Measurements from ENCODE around the gene MMP12.

The MMP12 gene

DNA sequence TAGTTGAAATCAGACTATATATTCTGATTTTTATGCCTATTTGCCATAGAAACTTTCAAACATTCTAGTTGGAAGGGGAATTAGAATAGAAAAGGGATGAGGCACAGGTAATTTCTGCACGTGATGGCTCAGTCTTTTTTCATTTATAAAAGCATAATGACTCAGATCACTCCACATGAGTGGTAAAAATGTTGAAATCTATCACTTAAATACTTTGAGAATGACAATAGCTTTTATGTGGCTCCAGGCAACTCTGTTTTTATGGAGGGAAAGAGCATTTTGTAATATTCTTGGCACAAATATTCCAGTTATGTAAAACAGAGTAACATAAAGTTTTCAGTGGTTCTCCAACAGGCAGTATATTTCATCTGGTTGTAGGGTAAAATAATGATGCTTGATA lies 25.5 kb downstream of the MMP12 start:
- Histone ChIP-seq H3K4me3 (ENCODE audit: low read length) (no peak overlapping the region), H3K27ac (ENCODE audit: low read length) (no peak overlapping the region), H4K20me1 (ENCODE audit: insufficient read depth, low read length) (no peaks in the 10 kb centered on the region), H3K4me2 (ENCODE audit: low read depth, low read length) (no peak overlapping the region), H3K9ac (ENCODE audit: low read length) (no peak overlapping the region), H3K9me2 (replicated peaks; ENCODE audit: insufficient read depth, low read length) (no peaks in the 10 kb centered on the region), H3K27me3 (replicated peaks; ENCODE audit: insufficient read depth, low read length) (no peaks in the 10 kb centered on the region), H3K4me1 (ENCODE audit: low read length) (no peaks in the 10 kb centered on the region), H3K36me3 (replicated peaks; ENCODE audit: insufficient read depth, low read length) (no peaks in the 10 kb centered on the region), H2AFZ (ENCODE audit: low read length) (no peak overlapping the region), H3K9me3 (replicated peaks; ENCODE audit: insufficient read depth, low read length) (0 out of 2 replicates have a peak, but pooled peaks cover 4% of the 10 kb centered on the region), H3F3A (ENCODE audit: insufficient read depth, low read length) (no peaks in the 10 kb centered on the region), H3K79me2 (ENCODE audit: low read length) (no peaks in the 10 kb centered on the region)
- TF ChIP-seq EZH2 (optimal IDR thresholded peaks at IDR 0.05; ENCODE audit: low read depth, low read length) (no peak), EZH2phosphoT487 (IDR thresholded peaks at IDR 0.05; ENCODE audit: low read length) (no peak)
- TF ChIP-seq, protein P1, sequence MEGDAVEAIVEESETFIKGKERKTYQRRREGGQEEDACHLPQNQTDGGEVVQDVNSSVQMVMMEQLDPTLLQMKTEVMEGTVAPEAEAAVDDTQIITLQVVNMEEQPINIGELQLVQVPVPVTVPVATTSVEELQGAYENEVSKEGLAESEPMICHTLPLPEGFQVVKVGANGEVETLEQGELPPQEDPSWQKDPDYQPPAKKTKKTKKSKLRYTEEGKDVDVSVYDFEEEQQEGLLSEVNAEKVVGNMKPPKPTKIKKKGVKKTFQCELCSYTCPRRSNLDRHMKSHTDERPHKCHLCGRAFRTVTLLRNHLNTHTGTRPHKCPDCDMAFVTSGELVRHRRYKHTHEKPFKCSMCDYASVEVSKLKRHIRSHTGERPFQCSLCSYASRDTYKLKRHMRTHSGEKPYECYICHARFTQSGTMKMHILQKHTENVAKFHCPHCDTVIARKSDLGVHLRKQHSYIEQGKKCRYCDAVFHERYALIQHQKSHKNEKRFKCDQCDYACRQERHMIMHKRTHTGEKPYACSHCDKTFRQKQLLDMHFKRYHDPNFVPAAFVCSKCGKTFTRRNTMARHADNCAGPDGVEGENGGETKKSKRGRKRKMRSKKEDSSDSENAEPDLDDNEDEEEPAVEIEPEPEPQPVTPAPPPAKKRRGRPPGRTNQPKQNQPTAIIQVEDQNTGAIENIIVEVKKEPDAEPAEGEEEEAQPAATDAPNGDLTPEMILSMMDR (IDR thresholded peaks at IDR 0.05; ENCODE audit: low read length): no peak
- no peak for DNase-seq

- H3K27ac ChIP-seq (ENCODE audit: low read length): no peak overlapping the region
- no peaks in the 10 kb centered on the region for H3F3A ChIP-seq (ENCODE audit: insufficient read depth, low read length)
- no peaks in the 10 kb centered on the region for H3K36me3 ChIP-seq (replicated peaks; ENCODE audit: insufficient read depth, low read length)
- no peaks in the 10 kb centered on the region for H4K20me1 ChIP-seq (ENCODE audit: insufficient read depth, low read length)
- H3K27me3 ChIP-seq (replicated peaks; ENCODE audit: insufficient read depth, low read length): no peaks in the 10 kb centered on the region
- H2AFZ ChIP-seq (ENCODE audit: low read length): no peak overlapping the region
- no peak overlapping the region for H3K9ac ChIP-seq (ENCODE audit: low read length)
- TF ChIP-seq EZH2phosphoT487 (IDR thresholded peaks at IDR 0.05; ENCODE audit: low read length) (no peak), EZH2 (optimal IDR thresholded peaks at IDR 0.05; ENCODE audit: low read depth, low read length) (no peak)
- TF ChIP-seq, protein P1 (IDR thresholded peaks at IDR 0.05; ENCODE audit: low read length): no peak
- no peak overlapping the region for H3K4me2 ChIP-seq (ENCODE audit: low read depth, low read length)
- no peaks in the 10 kb centered on the region for H3K9me2 ChIP-seq (replicated peaks; ENCODE audit: insufficient read depth, low read length)
- H3K4me3 ChIP-seq (ENCODE audit: low read length): no peak overlapping the region
- no peaks in the 10 kb centered on the region for H3K4me1 ChIP-seq (ENCODE audit: low read length)
- DNase-seq: no peak
- 0 out of 2 replicates have a peak, but pooled peaks cover 4% of the 10 kb centered on the region for H3K9me3 ChIP-seq (replicated peaks; ENCODE audit: insufficient read depth, low read length)
- no peaks in the 10 kb centered on the region for H3K79me2 ChIP-seq (ENCODE audit: low read length)
Measured at GRCh38 chr11:102846292-102846691, 28.5 kb downstream of the MMP12 start.

GRCh38 chr11:102843489-102843888 lies 31.3 kb downstream of the MMP12 start, which contains the start of gene MMP3:
Gene MMP3, minus strand, starts transcription at chr11:102843609. Its CDS starts 63 bp downstream, at chr11:102843546.
- Histone ChIP-seq H3K4me1 (ENCODE audit: low read length) (no peaks in the 10 kb centered on the region), H2AFZ (ENCODE audit: low read length) (no peak within 1 kb of the TSS), H3K9ac (ENCODE audit: low read length) (no peak within 1 kb of the TSS), H3K27me3 (replicated peaks; ENCODE audit: insufficient read depth, low read length) (no peaks in the 10 kb centered on the region), H3K36me3 (replicated peaks; ENCODE audit: insufficient read depth, low read length) (no peaks in the 10 kb centered on the region), H3K9me2 (replicated peaks; ENCODE audit: insufficient read depth, low read length) (no peaks in the 10 kb centered on the region), H4K20me1 (ENCODE audit: insufficient read depth, low read length) (no peaks in the 10 kb centered on the region), H3K27ac (ENCODE audit: low read length) (no peak within 1 kb of the TSS), H3K79me2 (ENCODE audit: low read length) (no peaks in the 10 kb centered on the region), H3K4me3 (ENCODE audit: low read length) (no peak within 1 kb of the TSS), H3F3A (ENCODE audit: insufficient read depth, low read length) (no peaks in the 10 kb centered on the region), H3K9me3 (replicated peaks; ENCODE audit: insufficient read depth, low read length) (0 out of 2 replicates have a peak, but pooled peaks cover 4% of the 10 kb centered on the region), H3K4me2 (ENCODE audit: low read depth, low read length) (no peak within 1 kb of the TSS)
- no peak for DNase-seq
- TF ChIP-seq EZH2 (optimal IDR thresholded peaks at IDR 0.05; ENCODE audit: low read depth, low read length) (no peak), EZH2phosphoT487 (IDR thresholded peaks at IDR 0.05; ENCODE audit: low read length) (no peak)
- TF ChIP-seq, protein P1 (IDR thresholded peaks at IDR 0.05; ENCODE audit: low read length): no peak

All from MM.1S (cell line).